Stimulated activated CD8-positive, alpha-beta memory T cell treated with anti-CD3 and anti-CD28 coated beads, Interleukin-2, amount 100 ng/mL, for 1 hour (primary cell): ENCODE results near the gene USP17L26.
"Not testable (repeated sequence)": the region's sequence is repeated elsewhere in the genome, so short reads cannot be mapped to it uniquely, and the experiment has no call there.

ENCODE experiments used
- DNase-seq, 2 donors: peaks; one replicate each; pipeline ENCODE4 v3.0.0-alpha.2; 2020; ENCODE audit warnings: low read depth in 2 of 2

The USP17L26 gene, protein sequence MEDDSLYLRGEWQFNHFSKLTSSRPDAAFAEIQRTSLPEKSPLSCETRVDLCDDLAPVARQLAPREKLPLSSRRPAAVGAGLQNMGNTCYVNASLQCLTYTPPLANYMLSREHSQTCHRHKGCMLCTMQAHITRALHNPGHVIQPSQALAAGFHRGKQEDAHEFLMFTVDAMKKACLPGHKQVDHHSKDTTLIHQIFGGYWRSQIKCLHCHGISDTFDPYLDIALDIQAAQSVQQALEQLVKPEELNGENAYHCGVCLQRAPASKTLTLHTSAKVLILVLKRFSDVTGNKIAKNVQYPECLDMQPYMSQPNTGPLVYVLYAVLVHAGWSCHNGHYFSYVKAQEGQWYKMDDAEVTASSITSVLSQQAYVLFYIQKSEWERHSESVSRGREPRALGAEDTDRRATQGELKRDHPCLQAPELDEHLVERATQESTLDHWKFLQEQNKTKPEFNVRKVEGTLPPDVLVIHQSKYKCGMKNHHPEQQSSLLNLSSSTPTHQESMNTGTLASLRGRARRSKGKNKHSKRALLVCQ

DNA sequence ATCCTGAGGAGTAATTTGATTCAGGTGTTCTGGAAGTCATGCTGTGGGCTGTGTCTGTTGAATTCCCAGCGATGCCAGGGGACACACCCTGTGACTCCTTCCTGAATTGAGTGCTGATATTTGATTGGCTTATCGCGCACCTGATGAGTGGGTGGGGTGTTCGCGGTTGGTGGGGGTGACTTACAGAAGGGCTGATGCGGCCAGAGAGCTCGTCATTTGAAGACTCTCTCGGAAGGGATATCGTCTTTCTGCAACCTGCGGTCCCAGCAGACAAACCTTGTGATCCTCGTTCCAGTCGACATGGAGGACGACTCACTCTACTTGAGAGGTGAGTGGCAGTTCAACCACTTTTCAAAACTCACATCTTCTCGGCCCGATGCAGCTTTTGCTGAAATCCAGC lies at the start of gene USP17L26:
USP17L26 (plus strand) TSS at position 301 of the 400 bp plus-strand sequence; CDS start at position 301, 0 bp downstream.
- not testable (repeated sequence) for DNase-seq

DNA sequence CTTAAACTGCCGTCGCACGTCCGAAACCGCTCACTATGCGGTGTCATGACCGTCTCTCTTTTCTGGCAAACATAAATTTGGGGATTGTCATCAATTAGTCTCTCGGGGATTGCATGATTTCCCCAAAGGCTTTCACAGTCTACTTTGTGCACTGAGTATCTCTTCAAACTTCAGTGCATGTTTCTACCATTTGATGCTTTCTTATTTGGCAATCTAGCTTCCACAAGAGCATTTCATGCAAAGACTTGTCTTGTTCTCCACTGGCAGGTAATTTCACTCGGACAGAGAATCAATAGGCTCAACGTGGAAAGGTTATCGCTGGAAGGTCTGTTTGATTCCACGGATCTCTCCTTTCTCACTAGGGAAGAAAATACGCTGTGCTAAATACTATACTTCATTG lies 10.3 kb upstream of the USP17L26 start:
- not testable (repeated sequence) for DNase-seq

DNA sequence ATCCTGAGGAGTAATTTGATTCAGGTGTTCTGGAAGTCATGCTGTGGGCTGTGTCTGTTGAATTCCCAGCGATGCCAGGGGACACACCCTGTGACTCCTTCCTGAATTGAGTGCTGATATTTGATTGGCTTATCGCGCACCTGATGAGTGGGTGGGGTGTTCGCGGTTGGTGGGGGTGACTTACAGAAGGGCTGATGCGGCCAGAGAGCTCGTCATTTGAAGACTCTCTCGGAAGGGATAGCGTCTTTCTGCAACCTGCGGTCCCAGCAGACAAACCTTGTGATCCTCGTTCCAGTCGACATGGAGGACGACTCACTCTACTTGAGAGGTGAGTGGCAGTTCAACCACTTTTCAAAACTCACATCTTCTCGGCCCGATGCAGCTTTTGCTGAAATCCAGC lies 9.6 kb upstream of the USP17L26 start, which contains the start of gene USP17L24:
USP17L24 (plus strand) TSS at position 301 of the 400 bp plus-strand sequence; CDS start at position 301, 0 bp downstream.
- not testable (repeated sequence) for DNase-seq

DNA sequence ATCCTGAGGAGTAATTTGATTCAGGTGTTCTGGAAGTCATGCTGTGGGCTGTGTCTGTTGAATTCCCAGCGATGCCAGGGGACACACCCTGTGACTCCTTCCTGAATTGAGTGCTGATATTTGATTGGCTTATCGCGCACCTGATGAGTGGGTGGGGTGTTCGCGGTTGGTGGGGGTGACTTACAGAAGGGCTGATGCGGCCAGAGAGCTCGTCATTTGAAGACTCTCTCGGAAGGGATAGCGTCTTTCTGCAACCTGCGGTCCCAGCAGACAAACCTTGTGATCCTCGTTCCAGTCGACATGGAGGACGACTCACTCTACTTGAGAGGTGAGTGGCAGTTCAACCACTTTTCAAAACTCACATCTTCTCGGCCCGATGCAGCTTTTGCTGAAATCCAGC lies 4.8 kb upstream of the USP17L26 start, which contains the start of gene USP17L25:
USP17L25 (plus strand) TSS at position 301 of the 400 bp plus-strand sequence; CDS start at position 301, 0 bp downstream.
- not testable (repeated sequence) for DNase-seq

DNA sequence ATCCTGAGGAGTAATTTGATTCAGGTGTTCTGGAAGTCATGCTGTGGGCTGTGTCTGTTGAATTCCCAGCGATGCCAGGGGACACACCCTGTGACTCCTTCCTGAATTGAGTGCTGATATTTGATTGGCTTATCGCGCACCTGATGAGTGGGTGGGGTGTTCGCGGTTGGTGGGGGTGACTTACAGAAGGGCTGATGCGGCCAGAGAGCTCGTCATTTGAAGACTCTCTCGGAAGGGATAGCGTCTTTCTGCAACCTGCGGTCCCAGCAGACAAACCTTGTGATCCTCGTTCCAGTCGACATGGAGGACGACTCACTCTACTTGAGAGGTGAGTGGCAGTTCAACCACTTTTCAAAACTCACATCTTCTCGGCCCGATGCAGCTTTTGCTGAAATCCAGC lies 4.6 kb downstream of the USP17L26 start, which contains the start of gene USP17L5:
USP17L5 (plus strand) TSS at position 301 of the 400 bp plus-strand sequence; CDS start at position 301, 0 bp downstream.
- not testable (repeated sequence) for DNase-seq

DNA sequence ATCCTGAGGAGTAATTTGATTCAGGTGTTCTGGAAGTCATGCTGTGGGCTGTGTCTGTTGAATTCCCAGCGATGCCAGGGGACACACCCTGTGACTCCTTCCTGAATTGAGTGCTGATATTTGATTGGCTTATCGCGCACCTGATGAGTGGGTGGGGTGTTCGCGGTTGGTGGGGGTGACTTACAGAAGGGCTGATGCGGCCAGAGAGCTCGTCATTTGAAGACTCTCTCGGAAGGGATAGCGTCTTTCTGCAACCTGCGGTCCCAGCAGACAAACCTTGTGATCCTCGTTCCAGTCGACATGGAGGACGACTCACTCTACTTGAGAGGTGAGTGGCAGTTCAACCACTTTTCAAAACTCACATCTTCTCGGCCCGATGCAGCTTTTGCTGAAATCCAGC lies 9.4 kb downstream of the USP17L26 start, which contains the start of gene USP17L27:
USP17L27 (plus strand) TSS at position 301 of the 400 bp plus-strand sequence; CDS start at position 301, 0 bp downstream.
- DNase-seq, result not testable (repeated sequence)

DNA sequence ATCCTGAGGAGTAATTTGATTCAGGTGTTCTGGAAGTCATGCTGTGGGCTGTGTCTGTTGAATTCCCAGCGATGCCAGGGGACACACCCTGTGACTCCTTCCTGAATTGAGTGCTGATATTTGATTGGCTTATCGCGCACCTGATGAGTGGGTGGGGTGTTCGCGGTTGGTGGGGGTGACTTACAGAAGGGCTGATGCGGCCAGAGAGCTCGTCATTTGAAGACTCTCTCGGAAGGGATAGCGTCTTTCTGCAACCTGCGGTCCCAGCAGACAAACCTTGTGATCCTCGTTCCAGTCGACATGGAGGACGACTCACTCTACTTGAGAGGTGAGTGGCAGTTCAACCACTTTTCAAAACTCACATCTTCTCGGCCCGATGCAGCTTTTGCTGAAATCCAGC lies 14.1 kb downstream of the USP17L26 start, which contains the start of gene USP17L28:
USP17L28 (plus strand) TSS at position 301 of the 400 bp plus-strand sequence; CDS start at position 301, 0 bp downstream.
- DNase-seq, result not testable (repeated sequence)

DNA sequence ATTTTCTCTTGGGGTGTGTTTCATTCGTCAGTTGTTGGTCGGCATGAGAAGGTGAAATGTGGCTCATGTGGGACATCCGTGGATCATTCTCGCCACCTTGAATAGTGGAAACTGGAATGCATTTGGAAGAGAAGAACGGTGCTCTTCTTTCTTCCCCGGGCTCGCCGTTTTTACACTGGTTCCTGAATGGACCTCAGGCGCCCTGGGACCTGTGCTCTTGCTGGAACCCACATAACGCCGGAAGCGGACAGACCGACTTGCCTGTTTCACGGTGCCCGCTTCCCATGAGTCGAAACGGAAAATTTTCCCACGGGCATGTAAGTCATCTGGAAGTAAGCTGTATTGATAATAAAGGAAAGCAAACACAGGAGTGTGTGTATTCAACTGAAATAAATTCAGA lies 16.4 kb downstream of the USP17L26 start:
- DNase-seq, result not testable (repeated sequence)

DNA sequence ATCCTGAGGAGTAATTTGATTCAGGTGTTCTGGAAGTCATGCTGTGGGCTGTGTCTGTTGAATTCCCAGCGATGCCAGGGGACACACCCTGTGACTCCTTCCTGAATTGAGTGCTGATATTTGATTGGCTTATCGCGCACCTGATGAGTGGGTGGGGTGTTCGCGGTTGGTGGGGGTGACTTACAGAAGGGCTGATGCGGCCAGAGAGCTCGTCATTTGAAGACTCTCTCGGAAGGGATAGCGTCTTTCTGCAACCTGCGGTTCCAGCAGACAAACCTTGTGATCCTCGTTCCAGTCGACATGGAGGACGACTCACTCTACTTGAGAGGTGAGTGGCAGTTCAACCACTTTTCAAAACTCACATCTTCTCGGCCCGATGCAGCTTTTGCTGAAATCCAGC lies 18.9 kb downstream of the USP17L26 start, which contains the start of gene USP17L29:
USP17L29 (plus strand) TSS at position 301 of the 400 bp plus-strand sequence; CDS start at position 301, 0 bp downstream.
- not testable (repeated sequence) for DNase-seq

DNA sequence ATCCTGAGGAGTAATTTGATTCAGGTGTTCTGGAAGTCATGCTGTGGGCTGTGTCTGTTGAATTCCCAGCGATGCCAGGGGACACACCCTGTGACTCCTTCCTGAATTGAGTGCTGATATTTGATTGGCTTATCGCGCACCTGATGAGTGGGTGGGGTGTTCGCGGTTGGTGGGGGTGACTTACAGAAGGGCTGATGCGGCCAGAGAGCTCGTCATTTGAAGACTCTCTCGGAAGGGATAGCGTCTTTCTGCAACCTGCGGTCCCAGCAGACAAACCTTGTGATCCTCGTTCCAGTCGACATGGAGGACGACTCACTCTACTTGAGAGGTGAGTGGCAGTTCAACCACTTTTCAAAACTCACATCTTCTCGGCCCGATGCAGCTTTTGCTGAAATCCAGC lies 28.4 kb downstream of the USP17L26 start, which contains the start of gene USP17L30:
USP17L30 (plus strand) TSS at position 301 of the 400 bp plus-strand sequence; CDS start at position 301, 0 bp downstream.
- DNase-seq, result not testable (repeated sequence)

DNA sequence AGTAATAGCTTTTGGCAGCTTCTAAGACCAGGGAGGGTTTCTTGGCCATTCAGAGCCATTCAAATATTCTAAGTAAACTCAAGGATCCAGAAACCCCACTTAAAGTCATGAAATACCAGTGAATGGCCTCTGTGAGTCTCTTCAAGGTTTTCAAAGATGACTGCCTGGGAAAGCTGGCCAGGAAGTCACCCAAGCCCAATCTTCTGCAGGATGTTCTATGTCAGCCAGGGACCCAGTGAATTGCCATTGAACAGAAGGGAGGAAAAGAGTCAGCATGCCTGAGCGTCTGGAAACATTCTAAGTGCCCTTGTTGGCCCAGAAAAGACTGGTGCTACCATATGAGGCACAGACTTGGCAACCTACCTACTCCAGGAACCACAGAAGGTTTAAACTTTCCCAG lies 45.4 kb downstream of the USP17L26 start:
- DNase-seq, result not testable (repeated sequence)

DNA sequence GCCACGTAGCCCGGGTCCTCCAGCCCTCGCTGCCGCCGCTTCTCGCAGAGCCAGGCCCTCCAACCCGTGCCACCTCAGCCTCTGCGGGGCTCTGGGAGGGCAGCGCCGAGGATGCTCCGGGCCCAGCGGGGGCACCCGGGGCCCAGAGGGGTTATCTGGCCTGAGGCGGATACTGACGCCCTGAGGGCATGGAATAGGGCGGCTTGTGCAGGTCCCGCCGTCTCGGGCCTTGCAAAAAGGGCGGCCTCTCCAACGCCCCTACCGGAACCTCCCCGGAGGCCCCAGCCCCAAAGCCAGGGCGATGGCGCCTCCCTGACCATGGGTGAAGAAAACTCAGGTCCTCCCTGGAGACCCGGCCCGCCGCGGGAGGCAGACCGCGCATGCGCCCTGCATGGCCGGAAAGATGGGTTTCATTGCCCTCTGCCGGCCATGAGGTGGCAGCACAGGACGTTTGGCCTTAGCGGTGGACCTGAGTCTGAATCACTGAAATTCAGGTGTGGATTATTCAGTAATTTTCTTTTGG lies 46.6 kb downstream of the USP17L26 start:
- DNase-seq, result peak in 1 of 2 donors; percentile 33

DNA sequence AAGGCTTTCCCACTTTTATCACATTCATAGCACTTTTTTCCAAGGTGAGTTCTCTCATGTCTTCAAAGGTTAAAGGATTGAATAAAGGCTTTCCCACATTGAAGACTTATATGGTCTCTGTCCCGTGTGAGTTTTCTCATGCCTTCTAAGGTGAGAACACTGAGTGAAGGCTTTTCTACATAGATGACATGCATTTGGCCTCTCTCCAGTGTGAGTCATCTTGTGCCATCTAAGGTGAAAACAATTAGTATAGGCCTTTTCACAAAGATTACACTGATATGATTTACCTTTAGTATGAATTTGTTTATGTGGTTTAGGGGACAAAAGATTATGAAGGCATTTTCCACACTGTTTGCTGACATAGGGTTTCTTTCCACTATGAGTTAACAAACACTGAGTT lies 49.7 kb downstream of the USP17L26 start:
- no peak for DNase-seq
